Raji (cell line): ENCODE data around the gene UMODL1.

ENCODE experiments used
- POLR2A ChIP-seq: IDR thresholded peaks from 2 replicates; pipeline ENCODE4 v1.6.1; 2011; ENCODE audit warnings: low read depth, low read length, control low read depth; ENCODE audit not compliant: insufficient read depth

Gene UMODL1

DNA sequence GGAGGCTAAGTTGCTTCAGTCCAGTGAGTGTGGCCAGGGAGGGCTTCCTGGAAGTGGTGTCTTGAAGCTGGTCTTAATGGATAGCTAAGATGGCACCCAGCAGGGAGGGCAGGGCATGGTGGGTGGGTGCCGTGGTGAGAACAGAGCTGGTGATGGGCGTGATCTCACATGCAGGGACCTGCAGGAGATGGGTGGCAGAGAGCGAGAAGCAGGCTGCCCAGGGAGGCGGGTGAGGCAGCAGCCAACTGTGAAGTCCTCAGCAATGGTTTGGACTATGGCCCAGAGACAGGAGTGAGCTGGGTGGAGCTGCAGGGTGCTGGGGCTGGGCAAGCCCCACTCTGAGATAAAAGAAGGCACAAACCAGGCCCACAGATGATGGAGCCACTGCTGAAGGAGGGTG is 50.7 kb downstream of the UMODL1 start:
- TF ChIP-seq POLR2A: no peak

DNA sequence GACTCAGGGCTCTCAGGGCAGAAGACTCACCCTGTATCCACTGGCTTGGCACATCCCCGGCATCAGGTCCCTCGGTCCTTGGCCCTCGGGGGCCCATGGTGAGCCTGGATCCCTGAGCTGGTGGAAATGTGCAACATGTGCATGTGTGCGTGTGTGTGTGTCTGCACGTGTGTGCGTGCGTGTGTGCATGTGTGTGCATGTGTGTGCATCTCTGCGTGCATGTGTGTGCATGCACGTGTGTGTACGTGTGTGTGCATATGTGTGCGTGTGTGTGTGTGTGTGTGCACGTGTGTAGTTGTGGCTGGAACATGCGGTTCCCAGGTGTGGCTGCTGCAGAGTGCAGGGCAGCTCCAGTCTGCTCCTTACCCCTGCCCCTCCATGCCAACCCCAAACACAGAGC is 51.3 kb downstream of the UMODL1 start:
- TF ChIP-seq POLR2A: no peak

DNA sequence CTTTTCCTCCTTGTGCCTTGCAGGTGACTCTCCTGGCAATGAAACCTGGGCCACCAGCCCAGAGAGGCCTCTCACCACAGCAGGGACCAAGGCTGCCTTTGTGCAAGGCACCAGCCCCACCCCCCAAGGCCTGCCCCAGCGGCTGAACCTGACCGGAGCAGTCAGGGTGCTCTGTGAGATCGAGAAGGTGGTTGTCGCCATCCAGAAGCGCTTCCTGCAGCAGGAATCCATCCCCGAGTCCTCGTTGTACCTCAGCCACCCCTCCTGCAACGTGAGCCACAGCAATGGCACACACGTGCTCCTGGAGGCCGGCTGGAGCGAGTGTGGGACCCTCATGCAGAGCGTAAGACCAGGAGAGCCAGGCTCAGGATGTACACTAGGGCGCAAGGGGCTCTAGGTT is 51.7 kb downstream of the UMODL1 start:
- TF ChIP-seq POLR2A: no peak

DNA sequence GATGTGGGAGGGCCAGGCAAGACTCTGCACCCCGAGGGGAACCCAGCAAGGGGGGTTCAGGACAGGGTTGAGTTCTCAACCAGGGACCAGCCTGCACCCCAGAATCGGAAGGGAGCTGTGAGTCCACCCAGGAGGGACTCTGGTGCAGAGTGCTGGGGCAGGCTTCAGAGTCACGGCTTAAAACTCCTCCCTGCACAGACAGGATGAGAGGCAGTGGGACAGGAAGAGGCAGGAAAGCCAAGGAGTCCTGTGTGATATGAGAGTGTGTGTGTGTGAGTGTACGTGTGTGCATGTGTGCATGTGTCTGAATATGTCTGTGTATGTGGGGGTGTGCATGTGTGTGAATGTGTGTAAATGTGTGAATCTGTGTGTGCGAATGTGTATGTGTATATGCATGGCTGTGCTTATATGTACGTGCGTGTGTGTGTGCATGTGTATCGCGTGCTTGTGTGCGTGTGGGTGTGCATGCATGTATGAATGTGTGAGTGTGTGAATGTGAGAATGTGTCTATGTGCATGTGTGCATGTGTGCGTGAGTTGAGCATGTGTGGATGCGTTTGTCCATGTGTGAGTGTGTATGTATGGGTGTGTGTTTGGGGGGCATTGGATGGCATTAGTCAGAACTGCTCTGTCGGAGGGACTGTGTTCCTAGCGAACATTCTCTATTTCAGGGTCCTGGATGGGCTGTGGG is 52.2 kb downstream of the UMODL1 start:
- no peak for TF ChIP-seq POLR2A

DNA sequence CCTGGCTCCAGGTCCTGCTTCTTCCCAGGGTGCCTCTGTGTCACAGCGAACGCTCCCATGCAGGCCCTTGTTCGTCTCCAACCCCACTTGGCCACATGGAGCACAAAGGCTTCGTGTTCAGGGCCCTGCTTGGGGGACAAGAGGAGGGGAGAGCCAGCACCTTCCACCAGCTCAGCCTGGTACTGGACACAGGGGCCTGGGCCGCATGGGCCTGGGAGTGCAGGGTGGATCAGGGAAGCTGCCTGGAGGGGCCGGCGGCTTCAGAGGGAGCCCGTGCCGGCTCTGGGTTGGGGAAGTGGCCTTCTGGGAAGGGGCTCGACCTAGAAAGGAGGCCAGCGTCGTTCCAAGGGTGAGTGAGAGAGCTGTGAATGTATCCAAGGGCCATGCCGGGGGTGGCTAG is 53.0 kb downstream of the UMODL1 start:
- no peak for TF ChIP-seq POLR2A

DNA sequence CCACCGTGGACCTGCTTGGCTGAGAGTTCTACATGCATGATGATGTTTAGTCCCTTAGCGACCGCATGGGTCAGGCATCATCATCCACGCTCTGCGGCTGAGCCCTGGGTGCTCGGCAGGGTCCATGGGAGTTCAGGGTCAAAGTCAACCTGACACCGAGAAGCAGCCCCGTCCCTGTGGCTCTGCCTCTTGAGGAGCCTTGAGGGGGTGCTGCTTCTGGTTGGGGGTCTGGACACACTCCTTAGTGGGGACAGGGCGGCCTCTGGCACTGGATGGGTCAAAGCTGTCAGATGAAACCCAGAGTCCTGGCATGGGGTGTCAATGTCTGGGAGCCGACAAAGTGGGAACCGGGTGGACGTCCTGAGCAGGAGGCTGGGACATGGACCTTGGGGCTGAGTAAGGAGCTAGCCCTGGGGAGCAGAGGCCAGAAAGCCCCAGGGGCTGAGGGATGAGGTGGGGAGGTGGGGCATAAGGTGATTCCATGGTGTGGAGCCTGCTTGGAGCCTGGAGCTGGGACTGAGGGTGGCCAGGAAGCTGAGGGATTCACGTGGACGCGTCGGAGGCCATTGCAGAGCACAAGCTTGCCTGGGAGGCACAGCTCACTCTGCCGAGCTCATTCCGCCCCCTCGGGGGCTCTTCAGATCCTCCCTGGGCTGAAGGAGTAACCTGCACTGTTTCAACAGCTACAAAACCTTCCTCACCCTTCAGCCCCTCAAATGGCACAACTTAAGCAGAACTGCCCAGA is 53.9 kb downstream of the UMODL1 start:
- TF ChIP-seq POLR2A: no peak

DNA sequence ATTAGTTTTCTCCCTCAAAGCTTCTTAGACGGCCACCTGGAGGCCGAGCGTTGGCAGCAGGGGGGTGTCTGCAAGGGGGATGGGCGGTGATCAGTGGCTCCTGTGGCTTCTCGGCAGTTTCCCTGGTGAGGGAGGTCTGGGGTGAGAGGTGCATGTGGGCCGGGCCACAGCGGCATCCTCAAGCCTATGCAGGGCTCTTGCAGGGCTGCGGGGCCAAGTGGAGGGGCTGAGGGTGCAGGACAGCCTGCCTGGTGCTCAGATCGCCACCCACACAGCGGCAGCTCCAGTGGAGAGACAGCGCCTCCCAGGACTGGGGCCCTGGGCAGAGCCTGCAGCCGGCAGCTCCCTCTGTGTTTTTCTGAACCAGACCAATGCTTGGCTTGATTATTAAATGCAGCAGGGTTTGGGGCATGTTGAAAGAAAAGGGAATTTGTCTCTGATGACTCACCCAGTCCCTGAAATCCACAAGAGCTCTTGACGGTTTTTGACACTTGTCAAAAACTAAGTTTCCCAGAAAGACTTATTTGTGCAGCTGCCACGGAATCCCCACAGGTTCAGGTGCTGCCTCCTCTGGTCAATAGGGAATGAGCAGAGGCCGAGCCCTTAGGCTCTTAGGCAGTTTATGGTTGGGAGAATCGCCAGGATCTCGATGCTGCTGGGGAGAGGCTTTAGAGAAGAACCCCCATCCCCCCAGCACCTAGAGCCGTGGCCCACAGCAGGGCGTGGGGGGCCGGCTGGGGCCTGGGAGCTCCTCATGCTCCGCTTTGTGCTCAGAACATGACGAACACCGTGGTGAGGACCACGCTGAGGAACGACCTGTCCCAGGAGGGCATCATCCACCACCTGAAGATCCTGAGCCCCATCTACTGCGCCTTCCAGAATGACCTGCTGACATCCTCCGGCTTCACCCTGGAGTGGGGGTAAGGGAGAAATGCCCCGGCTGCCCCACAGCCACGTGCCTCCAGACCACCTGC is 54.7 kb downstream of the UMODL1 start:
- TF ChIP-seq POLR2A: no peak

DNA sequence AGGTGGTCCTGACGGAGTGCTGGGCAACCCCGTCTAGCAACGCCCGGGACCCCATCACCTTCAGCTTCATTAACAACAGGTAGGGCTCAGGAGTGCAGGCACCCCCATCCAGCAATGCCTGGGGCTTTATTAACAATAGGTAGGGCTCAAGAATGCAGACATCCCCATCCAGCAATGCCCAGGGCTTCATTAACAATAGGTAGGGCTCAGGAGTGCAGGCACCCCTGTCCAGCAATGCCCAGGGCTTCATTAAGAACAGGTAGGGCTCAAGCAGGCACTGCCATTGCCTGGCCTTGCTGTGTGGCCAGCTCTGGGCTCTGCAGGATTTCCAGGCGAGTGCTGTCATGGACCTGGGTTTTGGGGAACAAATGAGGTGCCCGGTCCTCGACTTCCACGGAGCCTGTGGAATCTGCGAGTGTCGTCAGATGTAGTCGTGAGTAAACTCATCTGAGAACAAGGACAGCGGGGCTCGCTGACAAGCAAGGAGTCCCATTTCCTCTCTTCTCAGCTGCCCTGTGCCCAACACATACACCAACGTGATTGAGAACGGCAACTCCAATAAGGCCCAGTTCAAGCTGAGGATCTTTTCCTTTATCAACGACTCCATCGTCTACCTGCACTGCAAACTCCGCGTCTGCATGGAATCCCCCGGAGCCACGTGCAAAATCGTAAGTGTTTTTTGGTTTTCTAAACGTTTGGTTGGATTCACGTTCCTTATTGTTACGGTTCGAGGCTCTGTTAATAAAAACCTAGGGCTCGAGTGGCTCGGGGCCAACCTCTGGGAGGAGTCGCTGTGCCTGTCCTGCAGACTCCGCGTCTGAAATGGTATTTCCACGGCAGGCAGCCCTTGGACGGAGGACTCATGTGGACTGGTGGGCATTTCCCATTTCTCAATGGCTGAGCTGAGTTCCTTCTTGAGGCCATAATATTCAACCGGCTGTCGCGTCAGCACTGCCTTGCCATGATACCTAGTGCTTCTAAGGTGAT is 56.3 kb downstream of the UMODL1 start:
- TF ChIP-seq POLR2A: no peak

DNA sequence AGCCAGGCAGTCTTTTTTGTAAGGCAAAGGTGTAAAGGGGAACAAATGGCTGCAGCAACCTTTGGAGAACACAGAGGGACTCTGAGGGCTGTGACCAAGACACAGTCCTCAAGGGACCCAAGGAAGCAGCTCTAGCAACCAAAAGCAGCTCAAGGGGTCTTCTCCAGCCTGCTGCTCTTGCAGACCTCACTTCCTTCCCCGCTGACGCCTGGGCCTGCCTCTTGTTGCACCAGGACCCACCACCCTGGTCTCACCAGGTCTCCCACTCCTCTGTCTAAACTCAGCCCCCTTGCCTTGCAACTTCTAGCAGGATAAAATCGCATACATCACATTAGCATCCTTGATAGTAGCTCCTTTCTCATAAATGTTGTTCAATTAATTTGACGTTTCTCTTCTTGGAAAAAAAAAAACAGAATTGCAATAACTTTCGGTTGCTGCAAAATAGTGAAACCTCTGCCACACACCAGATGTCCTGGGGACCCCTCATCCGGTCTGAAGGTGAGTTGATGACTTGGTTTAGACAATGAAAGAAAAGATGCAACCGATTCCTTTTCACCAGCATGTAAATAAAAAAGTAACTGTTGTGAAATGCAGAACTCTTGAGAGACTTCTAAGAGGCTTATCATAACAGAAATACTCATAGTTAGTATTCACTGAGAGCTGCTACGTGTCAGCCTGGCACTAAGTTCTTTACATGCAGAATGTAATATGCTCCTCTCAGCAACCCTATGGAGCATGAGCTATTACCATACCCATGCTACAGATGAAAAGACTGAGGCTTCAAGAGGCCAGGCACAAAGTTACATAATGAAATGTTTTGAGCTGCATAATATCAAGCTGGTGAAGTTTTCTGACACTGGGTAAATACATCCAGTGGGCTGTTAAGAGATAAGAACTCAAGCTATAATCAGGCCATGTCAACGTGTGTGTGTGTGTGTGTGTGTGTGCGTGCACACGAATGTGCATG is 58.5 kb downstream of the UMODL1 start:
- TF ChIP-seq POLR2A: no peak

DNA sequence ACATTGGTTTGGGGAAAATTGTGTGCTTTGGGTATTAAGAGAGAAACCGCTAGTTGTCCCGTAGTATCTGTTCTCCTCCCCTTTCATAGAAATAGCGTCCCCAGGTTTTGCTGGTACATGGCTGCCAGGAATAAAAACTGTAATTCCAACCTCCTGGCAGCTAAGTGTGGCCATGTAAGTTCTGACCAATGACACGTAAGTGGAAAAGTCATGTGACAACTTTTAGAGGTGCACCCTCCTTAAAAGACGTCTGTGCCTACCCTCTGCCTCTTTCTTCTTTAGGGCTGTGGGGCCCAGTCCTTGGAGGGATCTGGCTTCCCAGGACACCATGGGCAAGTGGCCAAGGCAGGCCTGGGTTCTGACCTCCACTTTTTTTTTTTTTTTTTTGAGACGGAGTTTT is 59.3 kb downstream of the UMODL1 start:
- TF ChIP-seq POLR2A: no peak

DNA sequence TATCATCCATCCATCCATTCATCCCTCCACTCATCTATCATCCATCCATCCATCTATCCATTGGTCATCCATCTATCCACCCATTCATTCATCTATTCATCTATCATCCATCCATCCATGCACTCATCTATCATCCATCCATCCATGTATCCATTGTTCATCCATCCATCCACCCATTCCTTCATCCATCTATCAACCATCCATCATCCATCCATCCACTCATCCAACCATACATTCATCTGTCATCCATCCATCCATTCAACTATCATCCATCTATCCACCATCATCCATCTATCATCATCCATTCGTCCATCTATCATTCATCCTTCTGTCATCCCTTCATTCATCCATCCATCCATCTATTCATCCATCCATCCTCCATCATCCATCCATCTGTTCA is 61.1 kb downstream of the UMODL1 start:
- no peak for TF ChIP-seq POLR2A

DNA sequence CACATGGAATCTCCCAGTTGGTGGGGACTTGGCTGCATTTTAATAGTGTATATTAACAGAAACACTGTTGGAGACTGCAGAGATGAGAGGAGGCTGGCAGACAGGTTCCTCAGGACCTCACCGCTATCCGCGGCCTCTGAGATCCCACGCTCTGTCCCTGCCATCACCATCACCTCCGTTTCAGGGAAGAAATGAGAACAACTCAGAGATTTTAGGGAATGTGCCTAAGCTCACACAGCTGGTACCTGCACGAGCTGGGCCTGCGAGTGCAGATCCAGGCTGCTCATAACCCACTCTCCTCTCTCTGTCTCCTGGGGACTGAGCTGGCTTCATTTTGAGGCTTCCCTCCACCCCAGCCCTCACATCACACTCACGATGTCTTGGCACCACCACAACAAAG is 62.0 kb downstream of the UMODL1 start:
- TF ChIP-seq POLR2A: no peak

DNA sequence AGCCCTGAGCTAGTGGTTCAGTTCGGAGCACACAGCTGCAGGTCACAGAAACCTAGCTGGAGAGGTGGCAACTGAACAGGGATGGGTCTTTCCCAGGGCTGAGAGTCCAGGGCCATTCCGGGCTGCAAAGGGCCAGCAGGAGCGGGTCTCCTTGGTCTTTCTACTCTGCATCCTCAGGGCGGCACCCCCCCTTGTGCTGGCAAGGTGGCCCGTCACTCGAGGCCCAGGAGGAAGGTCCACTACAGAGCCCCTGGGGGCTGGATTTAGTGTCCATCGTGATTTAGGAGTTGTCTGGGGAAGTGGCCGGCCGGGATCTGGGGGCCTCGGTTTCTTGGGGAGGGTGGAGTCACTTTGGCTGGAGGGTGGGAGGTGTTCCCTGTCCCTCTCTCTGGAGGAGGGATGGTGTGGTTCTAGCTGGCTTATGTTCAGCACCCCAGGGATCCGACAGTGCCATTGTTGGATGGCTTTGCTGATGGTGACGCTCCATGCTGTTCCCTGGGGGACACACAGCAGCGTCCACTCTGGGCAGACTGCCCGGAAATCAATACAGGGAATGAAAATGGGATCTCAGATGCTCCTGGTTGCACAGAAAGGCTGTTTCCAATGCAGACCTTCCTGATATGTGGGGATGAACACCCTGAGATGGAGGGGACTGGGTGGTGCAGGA is 64.4 kb downstream of the UMODL1 start:
- TF ChIP-seq POLR2A: no peak
